NT2/D1 (cell line): ENCODE measurements around the gene C6orf58.

Experiments
- DNase-seq: peaks from one replicate; pipeline ENCODE4 v3.0.0-alpha.2; 2011; ENCODE audit warnings: low read depth, low spot score
- H3K27me3 ChIP-seq: 2 replicates; pipeline ENCODE4 v1.6.0; 2011; ENCODE audit warnings: mild to moderate bottlenecking; ENCODE audit not compliant: insufficient read length, insufficient read depth
- H3K36me3 ChIP-seq: 2 replicates; pipeline ENCODE4 v1.6.1; 2011; ENCODE audit warnings: mild to moderate bottlenecking, low read length, mixed read lengths; ENCODE audit not compliant: insufficient read depth, insufficient read length
- H3K4me1 ChIP-seq: 2 replicates; pipeline ENCODE4 v1.5.1; 2011; ENCODE audit not compliant: insufficient read depth, insufficient read length
- H3K4me3 ChIP-seq: 2 replicates; pipeline ENCODE4 v1.5.1; 2011; ENCODE audit warnings: low read depth; ENCODE audit not compliant: insufficient read length
- H3K9ac ChIP-seq: 2 replicates; pipeline ENCODE4 v1.6.0; 2011; ENCODE audit warnings: low read depth; ENCODE audit not compliant: insufficient read length
- H3K9me3 ChIP-seq: 2 replicates; pipeline ENCODE4 v1.5.1; 2011; ENCODE audit warnings: mild to moderate bottlenecking, low read length; ENCODE audit not compliant: insufficient read depth
- SUZ12 ChIP-seq: IDR thresholded peaks from 2 replicates; pipeline ENCODE4 v1.6.1; 2011; ENCODE audit not compliant: insufficient read length, insufficient read depth; ENCODE audit errors: extremely low read depth
- YY1 ChIP-seq: IDR thresholded peaks from 2 replicates; pipeline ENCODE4 v1.6.1; 2011; ENCODE audit not compliant: insufficient read length, insufficient read depth
- ZNF274 ChIP-seq: IDR thresholded peaks from 2 replicates; pipeline ENCODE4 v1.6.1; 2011; ENCODE audit warnings: mild to moderate bottlenecking, low read depth, low read length

The C6orf58 gene

GRCh38 chr6:127635091-127635490 lies 58.1 kb downstream of the C6orf58 start:
- no peak for TF ChIP-seq ZNF274
- TF ChIP-seq YY1 = no peak
- TF ChIP-seq SUZ12 = no peak
- no peak for DNase-seq
- Histone ChIP-seq H3K9me3 (no peaks in the 10 kb centered on the region), H3K4me1 (no peaks in the 10 kb centered on the region), H3K9ac (no peak overlapping the region), H3K27me3 (no peaks in the 10 kb centered on the region), H3K36me3 (no peaks in the 10 kb centered on the region), H3K4me3 (no peak overlapping the region)

DNA sequence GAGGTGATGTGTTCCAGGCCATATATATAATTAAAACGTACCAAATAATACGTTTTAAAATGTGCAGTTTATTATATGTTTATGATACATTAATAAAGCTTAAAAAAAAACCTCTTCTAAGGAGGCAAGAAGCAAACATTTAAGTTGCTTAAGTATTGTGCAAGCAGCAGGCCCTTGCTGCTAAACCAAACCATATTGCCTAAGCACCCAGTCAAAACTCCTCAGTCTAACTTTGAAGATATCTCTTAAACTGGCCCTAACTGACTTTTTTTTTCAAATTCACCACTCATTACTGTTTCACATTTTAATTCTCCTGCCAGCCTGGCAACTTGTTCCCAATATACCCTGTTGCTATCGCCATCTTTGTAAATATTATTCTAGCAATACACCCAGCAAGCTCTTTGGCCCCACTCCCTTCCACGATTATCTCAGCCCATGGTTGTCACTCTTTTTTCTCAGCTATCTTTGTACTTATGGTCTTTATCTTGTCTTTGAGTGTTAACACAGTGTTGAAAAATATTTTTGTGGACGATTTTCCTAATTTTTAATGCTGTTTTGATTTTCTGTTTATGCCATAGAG lies 60.9 kb downstream of the C6orf58 start:
- Histone ChIP-seq H3K9me3 (no peaks in the 10 kb centered on the region), H3K27me3 (no peaks in the 10 kb centered on the region), H3K9ac (no peak overlapping the region), H3K36me3 (no peaks in the 10 kb centered on the region), H3K4me1 (no peaks in the 10 kb centered on the region), H3K4me3 (no peak overlapping the region)
- TF ChIP-seq ZNF274 (no peak), SUZ12 (no peak), YY1 (no peak)
- no peak for DNase-seq
